KG1 (cell line): ENCODE data around the gene KAT6B.

ENCODE experiments used
- DNase-seq: peaks from one replicate; lab custom pipeline; 2025; lab: John Stamatoyannopoulos, UW

The KAT6B gene

GRCh38 chr10:75071756-75072155 lies 245.4 kb downstream of the KAT6B start:
- DNase-seq = no peak

GRCh38 chr10:75072727-75073126 lies 246.3 kb downstream of the KAT6B start:
- DNase-seq = no peak

- no peak for DNase-seq
Observed at GRCh38 chr10:75073442-75073841, 247.0 kb downstream of the KAT6B start.

GRCh38 chr10:75074711-75075445 lies 248.5 kb downstream of the KAT6B start:
- DNase-seq = no peak

- DNase-seq = no peak
Observed at GRCh38 chr10:75076348-75076747, 249.9 kb downstream of the KAT6B start.

GRCh38 chr10:75079436-75080083 lies 253.2 kb downstream of the KAT6B start:
- no peak for DNase-seq

- no peak for DNase-seq
Observed at GRCh38 chr10:75080554-75080953, 254.2 kb downstream of the KAT6B start.

- no peak for DNase-seq
Observed at GRCh38 chr10:75081379-75081778, 255.0 kb downstream of the KAT6B start.
